ENCODE data around the gene ANO2. TPM values are rescaled to one million over a fixed set of nuclear protein-coding genes. Genes with fewer than 3 reads are reported as not detected.

The ANO2 gene
- total RNA-seq, 2 experiments from 2014 or later: not detected

DNA sequence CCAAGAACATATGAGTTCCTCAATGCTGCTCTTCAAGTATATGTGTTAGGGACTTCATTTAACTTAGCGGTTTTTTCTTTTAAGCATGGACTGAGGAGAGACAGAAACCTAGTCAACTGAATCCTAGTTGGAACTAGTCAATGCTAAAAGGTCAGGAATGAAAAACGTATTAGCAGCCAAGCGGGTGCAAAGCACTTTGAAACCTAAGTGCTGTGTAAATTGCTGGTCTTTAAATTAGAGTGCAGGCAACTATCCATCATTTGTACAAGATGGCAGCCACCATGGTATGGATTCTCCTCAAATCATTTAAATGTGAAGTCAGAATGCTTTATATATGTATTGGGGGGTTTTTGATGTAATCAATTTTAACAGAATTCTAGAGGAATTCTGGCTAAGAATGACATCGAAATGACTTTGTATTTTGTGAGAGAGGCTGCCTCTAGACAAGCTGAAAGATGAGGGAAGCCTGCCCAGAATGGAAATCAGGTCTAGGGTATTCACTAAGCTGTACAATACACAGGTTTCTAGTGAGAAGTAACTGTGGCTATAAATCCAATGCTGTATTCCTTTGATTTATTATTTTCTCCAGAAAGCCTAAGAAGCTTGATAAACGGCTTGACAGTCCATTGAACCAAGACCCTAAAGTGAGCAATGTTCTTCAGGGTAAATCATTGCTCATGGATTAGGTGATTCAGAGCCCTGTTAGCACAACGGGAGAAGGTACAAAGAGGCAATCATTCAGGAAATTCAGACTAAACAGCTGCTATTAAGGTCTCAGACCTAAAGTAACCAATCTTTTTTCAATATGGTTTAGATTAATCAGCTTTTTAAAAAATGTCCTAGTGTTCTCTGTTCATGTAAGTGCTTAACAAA lies 198.8 kb downstream of the ANO2 start:
- ChIA-PET POLR2A (no interaction called here), CTCF (no interaction called here)

DNA sequence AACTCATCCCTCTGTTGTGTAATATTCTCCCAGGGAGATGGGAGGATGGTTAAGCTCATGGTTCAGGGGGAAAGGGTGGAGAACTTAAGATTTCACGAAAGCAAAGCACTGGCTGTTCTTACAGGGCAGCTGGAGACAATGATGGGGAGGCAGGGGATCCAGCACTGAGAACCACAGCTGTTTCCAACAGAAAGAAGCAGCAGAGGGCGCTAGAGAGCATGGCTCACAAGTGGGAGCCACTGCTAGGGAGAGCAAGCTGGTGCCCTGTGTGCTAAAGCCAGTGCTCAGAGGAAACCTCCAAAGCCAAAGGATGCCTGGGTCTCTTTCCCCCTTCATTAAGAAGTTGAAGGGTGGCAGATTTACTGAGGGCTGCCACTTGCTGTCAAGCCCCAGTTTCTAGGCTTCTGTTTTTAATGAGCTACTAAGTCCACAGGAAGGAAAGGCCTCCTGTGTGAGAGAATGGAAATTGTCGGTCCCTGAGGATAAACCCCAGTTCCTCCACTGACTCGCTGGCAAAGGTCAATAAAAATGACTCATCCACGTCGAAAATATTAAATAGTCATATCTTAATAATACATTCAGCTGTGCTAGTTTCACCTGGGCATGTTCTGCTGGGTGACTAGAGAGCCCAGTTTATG lies 199.7 kb downstream of the ANO2 start:
- ChIA-PET CTCF (interaction anchor here (1.5 kb wide), 1 partner anchor 11 kb away, joined by 4 read pairs; no protein-coding TSS in a partner anchor), POLR2A (no interaction called here)

DNA sequence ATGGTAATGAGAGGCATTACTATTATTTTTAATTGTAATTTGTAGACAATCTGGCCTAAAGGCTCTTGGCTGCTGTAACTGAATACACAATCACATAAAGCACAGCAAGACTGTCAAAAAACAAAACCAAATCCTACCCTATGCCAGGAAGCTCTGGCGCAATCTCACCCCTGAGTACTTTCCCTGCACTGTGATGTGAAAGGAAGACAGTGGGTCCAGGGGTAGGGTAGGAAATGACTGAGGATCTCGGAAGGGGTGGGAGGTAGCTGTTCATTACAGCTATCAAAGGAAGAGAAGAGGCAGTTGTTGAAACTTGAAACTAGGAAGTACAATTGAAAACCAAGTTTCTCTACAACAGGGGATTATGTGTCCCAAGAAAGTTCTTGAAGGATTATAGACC lies 202.8 kb downstream of the ANO2 start:
- POLR2A ChIA-PET: no interaction called here
- CTCF ChIA-PET: no interaction called here

DNA sequence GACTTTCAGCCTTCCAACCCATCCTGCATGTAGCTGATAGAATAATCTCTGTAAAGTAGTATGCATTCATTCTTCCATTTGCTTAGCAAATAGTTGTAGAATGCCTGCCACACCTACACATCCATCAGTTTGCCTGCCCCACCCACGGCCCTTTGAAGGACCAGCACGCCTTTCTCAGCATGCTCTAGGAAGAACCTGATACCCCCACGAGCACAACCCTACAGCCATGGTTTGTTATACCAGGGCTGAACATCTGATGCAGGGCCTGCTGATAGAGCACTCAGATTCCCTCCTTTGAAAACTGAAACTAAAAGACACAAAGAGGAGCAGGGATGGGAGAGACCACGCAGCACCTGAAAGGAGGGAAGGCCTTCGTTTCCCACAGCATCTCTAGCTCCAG lies 205.1 kb downstream of the ANO2 start:
- ChIA-PET CTCF (no interaction called here), POLR2A (no interaction called here)

DNA sequence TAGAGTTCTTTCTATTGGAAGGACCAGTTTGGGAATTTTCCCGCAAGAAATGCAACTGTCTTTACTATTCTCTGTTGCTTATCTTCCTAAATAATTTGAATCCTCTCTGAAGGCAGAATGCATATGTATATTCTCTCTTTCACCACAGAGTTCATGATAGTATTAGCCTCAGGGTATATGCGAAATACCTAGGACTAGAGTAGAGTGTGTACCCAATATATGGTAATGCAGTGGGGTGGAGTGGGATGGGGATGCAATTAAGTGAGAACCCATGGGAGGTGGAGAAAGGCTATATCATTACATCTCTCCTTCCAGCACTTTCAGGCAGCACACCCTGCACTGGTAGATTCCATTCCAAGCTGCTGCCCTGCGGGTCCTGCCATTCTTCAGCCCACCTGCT lies 207.3 kb downstream of the ANO2 start:
- CTCF ChIA-PET: no interaction called here
- POLR2A ChIA-PET: no interaction called here

DNA sequence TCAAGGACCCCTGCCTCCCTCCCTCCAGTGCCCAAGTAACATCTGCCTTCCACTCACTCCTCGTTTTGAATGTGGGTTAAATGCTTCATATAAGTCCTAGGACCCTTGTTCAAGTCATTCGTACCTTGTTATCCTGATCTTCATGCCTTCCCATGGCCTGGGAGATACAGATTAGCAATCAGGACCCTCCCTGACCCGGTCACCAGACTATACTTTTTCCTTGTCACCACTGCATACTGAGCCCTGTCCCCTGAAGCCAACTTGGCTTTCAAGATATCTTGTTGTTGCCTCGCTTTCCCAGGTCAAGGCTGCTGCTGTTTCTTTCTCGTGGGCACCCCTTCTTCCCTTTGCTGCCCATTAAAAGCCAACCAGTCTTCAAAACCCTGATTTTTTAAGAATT lies 208.5 kb downstream of the ANO2 start:
- CTCF ChIA-PET: no interaction called here
- POLR2A ChIA-PET: no interaction called here

DNA sequence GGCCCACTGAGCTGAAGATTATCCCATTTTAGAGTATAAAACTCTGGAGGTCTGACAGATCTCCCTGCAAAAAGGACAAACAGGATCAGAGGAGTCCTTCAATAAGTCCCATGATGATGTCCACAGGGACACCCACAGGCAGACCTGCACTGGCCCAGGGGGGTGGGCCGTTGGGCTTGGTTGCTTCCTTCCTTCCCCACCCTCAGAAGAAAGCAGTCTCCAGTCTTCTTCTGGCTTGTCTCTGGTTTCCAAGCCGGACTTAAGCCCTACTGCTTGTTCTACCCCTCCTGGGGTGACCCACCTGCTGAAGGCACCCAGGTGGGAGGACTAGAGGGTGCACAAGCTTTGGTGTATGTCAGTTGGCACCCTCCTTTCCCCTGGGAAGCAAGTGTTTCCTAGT lies 209.0 kb downstream of the ANO2 start:
- CTCF ChIA-PET: no interaction called here

DNA sequence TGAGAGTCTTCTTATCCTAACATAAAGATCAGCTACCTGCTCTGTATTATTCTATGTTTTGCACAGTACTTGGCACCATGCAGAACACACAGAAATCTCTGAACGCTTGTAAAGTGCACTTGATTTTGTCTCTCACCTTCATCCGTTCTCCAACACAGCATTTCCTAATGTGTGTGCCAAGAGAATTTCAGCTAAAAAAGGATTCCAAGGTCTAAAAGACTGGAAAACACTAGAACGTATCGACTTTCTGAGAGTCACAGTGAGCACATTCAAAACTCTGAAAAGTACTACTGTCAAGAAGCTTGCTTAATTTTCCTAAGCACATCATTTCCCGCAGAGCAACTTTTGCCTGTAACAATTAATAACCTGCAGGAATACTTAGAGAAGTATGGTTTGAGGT lies 211.1 kb downstream of the ANO2 start:
- POLR2A ChIA-PET: no interaction called here
- CTCF ChIA-PET: interaction anchor here (1.2 kb wide), 1 partner anchor 11 kb away, joined by 4 read pairs; no protein-coding TSS in a partner anchor

More for the DNA sequence above, 209.0 kb downstream of the ANO2 start:
- POLR2A ChIA-PET: no interaction called here

DNA sequence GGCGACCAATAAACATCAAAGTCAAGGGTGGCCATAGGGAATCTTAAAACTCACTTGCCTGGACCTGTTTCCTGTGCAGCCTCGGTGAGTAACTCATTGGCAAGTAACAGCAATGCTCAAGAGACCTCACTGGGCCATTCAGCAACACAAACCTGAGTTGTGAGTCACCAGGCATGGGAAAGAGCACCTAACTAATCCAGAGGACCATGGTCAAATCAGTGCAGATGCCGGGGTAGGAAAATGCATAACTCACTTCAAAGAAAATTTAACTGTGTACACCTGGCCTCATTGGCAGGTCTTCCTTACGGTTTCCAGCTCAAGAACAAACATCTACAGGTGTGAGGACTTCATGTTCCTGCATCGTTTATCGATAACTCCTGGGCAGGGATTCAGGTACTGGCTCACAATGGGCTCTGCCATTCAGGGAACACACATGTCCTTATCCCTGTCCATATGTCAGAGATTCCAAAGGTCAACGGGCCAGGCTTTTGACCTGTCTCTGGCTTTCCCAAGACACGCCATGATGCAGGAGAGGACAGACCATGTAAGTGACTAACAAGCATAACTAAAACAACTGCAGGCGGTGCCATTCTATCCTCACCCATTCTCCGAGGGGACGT lies 211.8 kb downstream of the ANO2 start:
- POLR2A ChIA-PET: no interaction called here

DNA sequence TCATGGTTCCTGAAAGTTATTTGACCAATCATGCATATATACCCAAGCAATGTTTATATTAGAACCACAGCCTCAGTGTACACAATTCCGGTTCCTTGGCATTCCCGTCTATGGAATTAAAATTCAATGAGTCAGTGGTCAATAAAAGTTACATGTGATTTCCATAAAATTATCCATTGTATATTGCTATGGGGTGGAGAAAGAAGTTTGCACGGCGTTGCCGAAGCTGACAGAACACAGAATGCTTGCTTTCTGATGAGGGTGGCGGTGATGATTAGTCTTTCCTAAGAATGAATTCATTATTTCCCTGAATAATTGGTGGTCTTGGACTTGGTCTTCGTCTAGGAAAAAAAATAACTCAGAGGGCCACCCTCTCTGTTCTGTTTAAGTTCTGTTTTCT lies 214.1 kb downstream of the ANO2 start:
- CTCF ChIA-PET: no interaction called here

More for the DNA sequence above, 211.8 kb downstream of the ANO2 start:
- CTCF ChIA-PET: no interaction called here

DNA sequence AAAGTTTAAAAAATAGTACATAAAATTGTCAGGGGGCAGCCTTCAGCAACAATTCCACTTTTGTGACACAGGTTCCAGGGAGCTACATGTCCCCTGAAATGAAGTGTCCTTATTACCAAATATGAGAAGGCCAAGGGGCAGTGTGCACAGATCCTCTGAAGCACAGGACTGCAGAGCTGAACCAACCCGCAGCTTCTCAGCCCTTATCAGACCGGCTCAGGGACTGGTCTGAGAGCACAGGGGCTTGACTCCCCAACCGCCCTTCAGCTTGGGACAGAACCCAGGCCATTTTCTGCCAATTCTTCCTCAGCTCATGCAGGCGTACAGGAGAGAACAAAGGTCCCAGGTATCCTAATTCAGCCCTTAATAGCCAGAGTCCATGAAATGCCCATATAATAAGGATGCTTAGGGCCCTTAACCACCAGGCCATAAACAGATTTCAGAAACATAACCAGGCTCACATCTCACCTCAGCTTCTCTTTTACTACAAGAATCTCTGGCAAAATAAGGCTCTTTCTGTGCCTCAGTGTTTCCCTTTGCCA lies 221.3 kb downstream of the ANO2 start:
- CTCF ChIA-PET: interaction anchor here (0.5 kb wide), 1 partner anchor 9 kb away, joined by 3 read pairs; no protein-coding TSS in a partner anchor

More for the DNA sequence above, 214.1 kb downstream of the ANO2 start:
- POLR2A ChIA-PET: no interaction called here

DNA sequence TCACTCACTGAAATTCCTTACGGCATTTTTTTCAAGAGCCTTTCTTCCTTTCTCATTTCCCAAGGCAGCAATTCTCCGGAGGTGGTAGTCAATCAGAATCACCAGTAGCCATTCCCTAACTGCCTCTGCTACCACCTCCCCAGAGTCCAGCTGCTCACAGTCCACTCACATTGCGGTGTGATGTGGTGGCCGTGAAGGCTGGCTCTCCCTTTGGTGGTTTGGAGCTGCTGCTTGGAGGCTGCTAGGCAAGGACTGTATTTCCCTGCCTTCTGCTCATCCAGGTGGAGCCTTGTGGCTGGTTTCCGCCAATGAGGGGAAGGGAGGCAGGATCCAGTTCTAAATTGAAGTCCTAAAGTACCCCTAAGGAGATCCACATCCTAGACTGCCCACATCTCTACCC lies 222.0 kb downstream of the ANO2 start:
- CTCF ChIA-PET: no interaction called here
- POLR2A ChIA-PET: no interaction called here

More for the DNA sequence above, 221.3 kb downstream of the ANO2 start:
- POLR2A ChIA-PET: no interaction called here

DNA sequence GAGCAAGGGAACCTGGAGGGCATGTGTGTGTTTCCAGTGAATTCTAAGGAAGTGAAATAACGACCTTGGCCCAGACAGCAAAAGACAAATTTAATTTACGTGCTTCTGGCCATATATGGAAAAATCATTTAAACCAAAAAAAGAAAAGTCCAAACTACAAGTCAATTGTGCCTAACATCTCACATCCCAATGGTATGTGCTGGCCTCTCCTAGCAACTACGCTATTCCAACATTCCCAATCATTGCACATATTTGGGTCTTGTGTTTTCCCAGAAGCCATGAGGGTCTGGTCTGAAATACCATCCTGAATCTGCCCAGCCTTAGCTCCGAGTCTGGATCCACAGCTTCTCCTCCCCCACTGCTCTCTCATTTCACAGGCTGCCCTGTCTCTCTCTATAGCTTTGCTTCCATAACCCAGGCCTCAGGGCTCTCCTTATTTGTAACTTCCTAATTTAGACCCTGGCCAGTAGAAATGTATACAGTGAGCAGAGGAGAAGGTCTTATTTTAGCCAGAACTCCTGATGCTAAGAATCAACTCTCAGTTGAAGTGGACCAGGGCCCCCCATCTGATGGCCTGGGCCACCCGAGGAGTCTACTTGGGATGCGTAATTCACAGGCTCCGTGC lies 224.6 kb downstream of the ANO2 start:
- POLR2A ChIA-PET: no interaction called here

DNA sequence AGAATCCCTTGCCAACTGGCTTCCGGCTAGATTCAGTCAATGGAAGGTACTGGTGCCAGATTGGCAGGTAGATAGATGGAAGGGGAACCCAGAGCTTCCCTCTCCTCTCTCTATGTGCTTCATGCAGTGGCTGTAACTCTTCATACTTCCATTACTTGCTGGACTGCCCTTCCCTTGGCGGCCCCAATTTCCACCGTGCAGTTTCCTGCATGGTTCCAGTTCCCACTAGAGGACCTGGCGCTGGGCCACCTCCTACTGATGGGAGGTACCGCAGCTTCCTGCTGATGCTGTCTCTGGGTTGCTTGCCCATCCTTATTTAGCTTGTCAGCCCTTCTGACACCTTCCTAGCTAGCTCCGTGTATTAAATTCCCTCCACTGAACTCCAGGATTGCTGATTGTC lies 226.4 kb downstream of the ANO2 start:
- ChIA-PET CTCF (no interaction called here), POLR2A (no interaction called here)

More for the DNA sequence above, 224.6 kb downstream of the ANO2 start:
- CTCF ChIA-PET: no interaction called here

DNA sequence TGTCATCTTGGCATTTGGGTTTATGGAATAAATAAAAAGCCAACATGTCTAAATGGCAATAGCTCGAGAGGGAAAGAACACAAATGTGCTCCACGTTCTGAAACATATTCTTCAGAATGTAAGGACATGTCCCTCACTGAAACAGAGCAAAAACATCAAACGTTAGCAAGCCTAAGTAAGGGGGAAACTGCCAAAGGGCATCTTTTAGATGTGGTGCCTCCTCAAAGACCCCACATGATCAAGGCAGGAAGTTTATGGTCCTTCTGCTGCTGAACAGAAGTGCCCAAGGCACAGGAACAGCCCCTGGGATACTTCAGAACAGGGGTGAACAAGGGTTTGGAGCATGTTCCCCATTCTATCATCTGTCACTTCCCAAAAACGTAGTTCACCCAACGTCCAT lies 227.0 kb downstream of the ANO2 start:
- POLR2A ChIA-PET: no interaction called here
- CTCF ChIA-PET: no interaction called here

DNA sequence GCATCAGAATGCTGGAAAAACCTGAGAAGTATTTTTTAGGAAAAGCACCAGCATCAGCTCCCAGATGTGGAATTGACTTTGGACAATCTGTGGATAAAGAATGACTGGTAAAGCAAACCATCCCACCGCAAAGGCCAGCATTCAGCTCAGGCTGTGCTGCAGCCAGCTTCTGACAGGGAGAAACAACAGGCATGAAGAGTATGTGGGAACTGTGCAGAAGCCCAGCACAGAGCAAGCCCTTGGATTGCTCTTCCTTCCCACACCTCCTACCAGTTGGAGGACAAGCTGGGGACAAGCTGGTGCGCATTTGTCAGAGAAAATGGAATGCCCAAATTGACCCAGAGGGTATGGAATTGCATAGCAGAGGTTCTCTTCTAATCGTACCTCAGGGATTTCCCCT lies 228.1 kb downstream of the ANO2 start:
- ChIA-PET POLR2A (no interaction called here), CTCF (no interaction called here)

DNA sequence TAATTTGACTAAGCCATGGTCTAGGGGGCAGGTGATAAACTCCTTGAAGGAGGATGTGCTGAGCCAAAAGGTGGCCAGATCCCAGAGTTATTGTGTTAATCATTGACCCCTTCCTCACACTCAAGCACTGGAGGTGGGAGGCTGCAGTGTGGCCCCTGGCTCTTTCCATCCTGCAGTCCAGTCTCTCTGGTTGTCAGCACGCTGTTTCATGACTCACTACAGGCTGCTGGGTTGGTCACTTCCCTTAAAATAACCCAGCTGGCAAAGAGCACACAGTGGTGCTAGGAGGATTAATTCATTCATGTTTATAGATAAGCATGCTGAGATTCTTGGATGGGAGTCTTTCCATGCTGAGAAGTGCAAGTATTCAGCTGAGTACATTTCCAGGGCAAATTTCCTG lies 228.9 kb downstream of the ANO2 start:
- ChIA-PET POLR2A (no interaction called here), CTCF (no interaction called here)

DNA sequence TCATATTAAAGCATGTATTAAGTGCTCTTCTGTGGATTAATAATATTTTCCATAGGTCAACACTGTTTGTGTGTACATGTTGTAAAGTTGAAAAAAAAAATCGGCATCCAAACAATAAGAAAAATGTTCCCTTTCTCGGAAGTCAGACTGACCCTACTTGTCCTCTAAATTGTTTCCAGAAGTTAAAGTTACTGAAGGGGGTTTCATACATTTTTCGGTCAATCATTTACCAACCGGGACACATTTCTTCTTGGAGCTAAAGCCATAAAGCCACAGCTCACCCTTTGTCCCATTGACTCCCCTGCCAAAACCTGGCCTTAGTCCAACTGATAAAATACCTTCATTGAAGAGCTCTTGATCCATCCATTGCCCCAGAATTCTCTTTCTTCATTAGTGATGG lies 230.0 kb downstream of the ANO2 start:
- CTCF ChIA-PET: interaction anchor here (0.7 kb wide), 1 partner anchor 9 kb away, joined by 3 read pairs; no protein-coding TSS in a partner anchor
- POLR2A ChIA-PET: no interaction called here

DNA sequence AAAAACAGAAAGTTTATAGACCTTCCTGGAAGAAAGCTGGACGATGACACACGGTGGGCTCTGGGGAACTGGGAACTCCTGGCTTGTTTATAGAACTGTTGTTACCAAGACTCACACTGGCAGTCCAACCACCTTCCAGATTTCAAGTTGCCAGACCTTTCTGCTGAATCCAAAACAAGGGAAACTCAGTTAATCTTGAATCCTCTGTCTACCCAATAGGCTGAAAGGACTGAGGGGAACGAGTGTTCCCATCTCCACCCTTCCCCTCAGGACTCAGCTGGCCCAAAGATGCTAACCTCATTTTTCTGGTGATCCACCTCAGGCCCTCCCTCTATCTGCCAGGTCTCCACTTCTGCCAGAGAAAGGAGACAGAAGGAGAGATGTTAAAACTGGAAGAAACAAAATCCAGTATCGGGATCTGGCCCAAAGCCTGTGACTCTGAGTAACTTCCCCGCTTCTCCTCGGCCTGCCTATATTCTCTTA lies 231.4 kb downstream of the ANO2 start:
- ChIA-PET CTCF (no interaction called here), POLR2A (no interaction called here)

DNA sequence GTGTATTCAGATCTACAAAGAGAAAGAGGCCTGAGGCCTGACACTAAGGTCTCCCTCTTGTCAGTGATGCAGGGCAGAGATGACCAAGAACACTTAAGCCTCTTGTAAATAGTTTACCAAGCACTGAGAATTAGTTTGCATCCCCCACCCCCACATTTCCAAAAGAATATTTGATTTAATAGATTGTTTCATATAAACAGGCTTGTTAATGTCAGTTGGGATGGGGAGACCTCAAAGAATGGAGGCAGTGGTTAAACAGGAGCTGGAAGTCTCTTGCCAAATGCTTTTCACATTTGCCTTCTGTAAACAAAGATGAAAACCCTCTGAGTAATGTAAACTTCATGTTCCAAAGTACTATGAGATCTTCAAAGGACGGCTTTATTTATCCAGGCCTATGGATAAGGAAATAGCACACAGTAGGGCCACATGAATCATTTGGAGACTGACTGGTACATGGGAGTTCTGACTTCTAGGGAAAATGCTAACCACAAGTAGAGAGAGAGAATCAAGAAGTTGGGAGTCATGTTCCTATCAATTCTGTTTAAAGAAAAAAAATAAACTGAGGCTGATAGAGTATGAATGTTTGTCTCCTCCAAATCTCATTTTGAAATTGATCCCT lies 234.7 kb downstream of the ANO2 start:
- POLR2A ChIA-PET: no interaction called here

More for the DNA sequence above, 234.7 kb downstream of the ANO2 start:
- CTCF ChIA-PET: no interaction called here
